NT2/D1 (cell line): ENCODE measurements around the gene MED12L.

Experiments
- DNase-seq: peaks from one replicate; pipeline ENCODE4 v3.0.0-alpha.2; 2011; ENCODE audit warnings: low read depth, low spot score
- H3K27me3 ChIP-seq: 2 replicates; pipeline ENCODE4 v1.6.0; 2011; ENCODE audit warnings: mild to moderate bottlenecking; ENCODE audit not compliant: insufficient read length, insufficient read depth
- H3K36me3 ChIP-seq: 2 replicates; pipeline ENCODE4 v1.6.1; 2011; ENCODE audit warnings: mild to moderate bottlenecking, low read length, mixed read lengths; ENCODE audit not compliant: insufficient read depth, insufficient read length
- H3K4me1 ChIP-seq: 2 replicates; pipeline ENCODE4 v1.5.1; 2011; ENCODE audit not compliant: insufficient read depth, insufficient read length
- H3K4me3 ChIP-seq: 2 replicates; pipeline ENCODE4 v1.5.1; 2011; ENCODE audit warnings: low read depth; ENCODE audit not compliant: insufficient read length
- H3K9ac ChIP-seq: 2 replicates; pipeline ENCODE4 v1.6.0; 2011; ENCODE audit warnings: low read depth; ENCODE audit not compliant: insufficient read length
- H3K9me3 ChIP-seq: 2 replicates; pipeline ENCODE4 v1.5.1; 2011; ENCODE audit warnings: mild to moderate bottlenecking, low read length; ENCODE audit not compliant: insufficient read depth
- SUZ12 ChIP-seq: IDR thresholded peaks from 2 replicates; pipeline ENCODE4 v1.6.1; 2011; ENCODE audit not compliant: insufficient read length, insufficient read depth; ENCODE audit errors: extremely low read depth
- YY1 ChIP-seq: IDR thresholded peaks from 2 replicates; pipeline ENCODE4 v1.6.1; 2011; ENCODE audit not compliant: insufficient read length, insufficient read depth
- ZNF274 ChIP-seq: IDR thresholded peaks from 2 replicates; pipeline ENCODE4 v1.6.1; 2011; ENCODE audit warnings: mild to moderate bottlenecking, low read depth, low read length

Gene MED12L

GRCh38 chr3:151123827-151124226 is 38.4 kb downstream of the MED12L start:
- TF ChIP-seq ZNF274 = no peak
- no peak for TF ChIP-seq SUZ12
- TF ChIP-seq YY1 = no peak
- Histone ChIP-seq H3K4me3 (no peak overlapping the region), H3K4me1 (no peaks in the 10 kb centered on the region), H3K27me3 (no peaks in the 10 kb centered on the region), H3K9ac (no peak overlapping the region), H3K36me3 (peaks cover 6% of the 10 kb centered on the region), H3K9me3 (no peaks in the 10 kb centered on the region)
- DNase-seq = no peak

DNA sequence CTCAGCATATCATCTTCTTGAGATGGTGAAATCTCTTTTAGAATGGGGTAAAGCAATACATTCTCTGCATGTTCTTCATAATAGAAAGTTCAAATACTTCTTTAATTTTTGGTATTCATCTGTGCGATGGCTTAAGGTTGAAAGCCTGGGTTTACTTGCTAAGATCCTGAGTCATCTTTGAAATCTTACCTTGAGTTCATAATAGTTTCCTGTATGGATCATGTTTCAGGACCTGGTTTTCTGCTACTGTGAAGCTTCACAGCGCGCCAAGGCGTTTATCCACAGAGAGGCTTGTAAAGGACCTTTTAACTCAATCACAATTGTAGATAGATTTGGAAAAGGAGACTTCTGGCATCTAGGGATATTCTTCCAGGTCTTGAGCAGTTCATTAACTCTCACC is 39.0 kb downstream of the MED12L start:
- H3K27me3 ChIP-seq = no peaks in the 10 kb centered on the region
- H3K9ac ChIP-seq = no peak overlapping the region
- H3K9me3 ChIP-seq = no peaks in the 10 kb centered on the region
- H3K36me3 ChIP-seq = peaks cover 6% of the 10 kb centered on the region
- no peak for TF ChIP-seq YY1
- no peak for TF ChIP-seq SUZ12
- TF ChIP-seq ZNF274 = no peak
- no peak for DNase-seq
- no peaks in the 10 kb centered on the region for H3K4me1 ChIP-seq
- no peak overlapping the region for H3K4me3 ChIP-seq

- TF ChIP-seq ZNF274 (no peak), YY1 (no peak), SUZ12 (no peak)
- Histone ChIP-seq H3K36me3 (peaks cover 16% of the 10 kb centered on the region), H3K4me3 (no peak overlapping the region), H3K9me3 (no peaks in the 10 kb centered on the region), H3K27me3 (no peaks in the 10 kb centered on the region), H3K9ac (no peak overlapping the region), H3K4me1 (no peaks in the 10 kb centered on the region)
- DNase-seq = no peak
Observed at GRCh38 chr3:151130428-151130827, 45.0 kb downstream of the MED12L start.

DNA sequence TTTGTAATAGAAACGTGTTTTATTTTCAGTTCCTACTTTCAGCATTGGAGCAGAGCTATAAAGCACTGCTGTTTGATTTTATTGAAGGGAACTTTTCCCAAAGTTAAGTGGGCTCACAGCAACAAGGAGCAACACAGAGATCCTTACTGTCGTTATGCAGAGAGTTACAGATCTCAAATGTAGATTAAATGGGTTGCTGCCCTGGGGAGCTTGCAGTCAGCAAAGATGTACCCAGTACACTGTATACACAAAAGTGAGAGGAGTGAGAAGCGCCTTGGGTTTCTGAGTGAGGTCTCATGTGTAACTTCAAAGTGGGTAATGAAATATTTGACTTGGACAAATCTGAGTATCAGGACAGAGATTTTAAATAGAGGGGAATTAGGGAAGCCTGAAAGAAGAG is 47.7 kb downstream of the MED12L start:
- Histone ChIP-seq H3K9ac (no peak overlapping the region), H3K4me3 (no peak overlapping the region), H3K4me1 (no peaks in the 10 kb centered on the region), H3K9me3 (peaks cover 10% of the 10 kb centered on the region), H3K36me3 (peaks cover 10% of the 10 kb centered on the region), H3K27me3 (no peaks in the 10 kb centered on the region)
- DNase-seq = no peak
- no peak for TF ChIP-seq ZNF274
- no peak for TF ChIP-seq SUZ12
- TF ChIP-seq YY1 = no peak

- TF ChIP-seq ZNF274 = no peak
- TF ChIP-seq SUZ12 = no peak
- no peak for TF ChIP-seq YY1
- Histone ChIP-seq H3K4me3 (no peak overlapping the region), H3K27me3 (no peaks in the 10 kb centered on the region), H3K9me3 (peaks cover 13% of the 10 kb centered on the region), H3K36me3 (peaks cover 9% of the 10 kb centered on the region), H3K4me1 (no peaks in the 10 kb centered on the region), H3K9ac (no peak overlapping the region)
- DNase-seq = no peak
Observed at GRCh38 chr3:151133917-151134450, 48.5 kb downstream of the MED12L start.

DNA sequence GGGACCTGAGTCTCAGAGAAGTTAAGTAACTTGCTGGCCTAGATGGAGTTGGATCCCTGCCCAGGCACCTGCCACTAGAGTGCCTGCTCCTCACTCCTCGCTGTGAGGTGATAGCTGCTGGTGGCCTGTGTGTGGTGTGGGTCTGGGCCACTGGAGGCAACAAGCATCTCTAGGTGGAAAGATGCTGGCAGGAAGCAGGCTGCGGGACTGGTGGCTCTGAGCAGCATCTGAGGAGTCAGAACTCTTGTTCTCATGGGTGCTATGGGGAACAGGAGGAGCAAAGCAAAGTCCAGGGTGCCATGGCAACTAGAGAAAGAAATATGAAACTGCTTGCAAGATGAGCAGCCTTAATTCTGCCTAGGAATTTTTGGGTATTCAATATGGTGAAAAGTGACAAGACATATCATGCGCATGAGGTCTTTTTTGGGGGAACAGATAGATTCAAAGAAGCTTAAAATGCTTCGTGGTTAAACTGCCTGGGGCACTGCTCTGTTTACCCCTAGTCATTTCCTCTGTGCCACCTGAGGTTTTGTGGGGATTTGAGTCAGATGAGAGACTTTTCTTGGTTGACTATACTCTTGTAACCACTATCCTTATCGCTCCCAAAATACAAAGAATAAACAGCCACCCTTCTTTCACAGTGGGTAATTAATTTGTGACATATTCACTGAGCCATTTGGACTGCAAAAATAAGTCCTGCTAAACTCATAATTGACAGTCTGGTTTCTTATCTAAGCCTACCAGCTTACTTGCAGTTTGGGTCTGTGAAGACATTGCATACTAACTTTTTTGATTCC is 50.3 kb downstream of the MED12L start:
- Histone ChIP-seq H3K9me3 (peaks cover 13% of the 10 kb centered on the region), H3K9ac (no peak overlapping the region), H3K4me1 (no peaks in the 10 kb centered on the region), H3K4me3 (no peak overlapping the region), H3K36me3 (no peaks in the 10 kb centered on the region), H3K27me3 (no peaks in the 10 kb centered on the region)
- TF ChIP-seq YY1 (no peak), ZNF274 (no peak), SUZ12 (no peak)
- no peak for DNase-seq

DNA sequence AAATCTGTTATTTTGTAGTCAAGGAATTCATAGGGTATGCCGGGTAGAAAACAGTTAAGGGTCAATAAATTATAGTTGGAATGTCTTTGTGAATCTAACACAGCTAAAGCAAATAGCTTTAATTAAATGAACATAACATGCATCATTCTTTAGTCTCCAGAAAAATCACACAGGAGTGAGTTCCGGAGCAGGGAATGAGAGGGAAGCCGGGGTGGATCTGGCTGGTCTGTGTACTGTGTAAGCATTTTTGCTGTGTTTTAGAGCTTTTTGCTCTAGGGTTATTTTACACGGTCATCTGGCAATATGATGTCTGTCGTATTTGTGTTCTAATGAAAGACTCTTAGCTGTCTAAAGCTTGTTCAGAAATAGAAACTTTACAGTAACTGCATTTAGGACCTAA is 57.5 kb downstream of the MED12L start:
- H3K36me3 ChIP-seq = no peaks in the 10 kb centered on the region
- peaks cover 3% of the 10 kb centered on the region; the same call in 1 of the 2 replicates for H3K9me3 ChIP-seq
- H3K9ac ChIP-seq = no peak overlapping the region
- no peaks in the 10 kb centered on the region for H3K27me3 ChIP-seq
- no peaks in the 10 kb centered on the region for H3K4me1 ChIP-seq
- no peak for DNase-seq
- no peak overlapping the region for H3K4me3 ChIP-seq
- no peak for TF ChIP-seq ZNF274
- TF ChIP-seq YY1 = no peak
- no peak for TF ChIP-seq SUZ12
